Retinal pigment epithelial cell (primary cell): ENCODE measurements around the gene GTF2I.
A peak's percentile ranks its signal among the peaks of the same experiment; 100 is the strongest.

ENCODE experiments used
- DNase-seq: peaks from one replicate; pipeline ENCODE4 v3.0.0-alpha.2; 2010; ENCODE audit warnings: low read depth
- H3K4me3 ChIP-seq: 2 replicates; pipeline ENCODE4 v1.5.1; 2011; ENCODE audit warnings: mild to moderate bottlenecking, low read length, control low read depth, moderate library complexity
- TF ChIP-seq, protein P1 (sequence below): conservative IDR thresholded peaks from 2 replicates; pipeline ENCODE4 v1.5.1; 2011; ENCODE audit warnings: low read depth, low read length, control low read depth, inconsistent platforms

Gene GTF2I

DNA sequence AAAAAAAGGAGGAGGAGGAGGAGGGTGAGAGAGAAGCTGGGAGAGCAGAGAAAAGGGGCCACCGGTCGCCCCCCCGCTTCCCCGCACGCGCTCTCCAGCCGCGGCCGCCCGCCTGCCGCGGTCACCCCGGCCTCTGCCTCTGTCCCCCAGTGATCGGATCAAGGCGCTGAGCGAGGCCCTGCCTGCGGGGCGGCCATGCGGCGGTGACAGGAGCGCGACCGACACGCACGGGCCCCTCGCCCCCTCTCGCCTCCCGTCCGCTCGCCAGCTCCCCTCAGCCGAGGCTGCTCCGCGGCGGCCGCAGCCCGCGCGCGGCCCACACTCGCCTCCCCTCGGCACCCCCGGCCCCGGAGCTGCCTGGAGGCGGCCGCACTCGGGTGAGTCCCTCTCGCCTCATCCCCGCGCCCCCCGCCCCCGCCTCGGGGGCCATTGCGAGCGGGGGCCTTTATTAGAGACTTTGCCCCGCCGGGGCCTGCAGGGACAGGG is at the start of gene GTF2I:
GTF2I (plus strand) TSS at position 27 of the 486 bp plus-strand sequence. CDS start 31,411 bp downstream, outside the sequence.
- no peak for DNase-seq
- TF ChIP-seq, protein P1, sequence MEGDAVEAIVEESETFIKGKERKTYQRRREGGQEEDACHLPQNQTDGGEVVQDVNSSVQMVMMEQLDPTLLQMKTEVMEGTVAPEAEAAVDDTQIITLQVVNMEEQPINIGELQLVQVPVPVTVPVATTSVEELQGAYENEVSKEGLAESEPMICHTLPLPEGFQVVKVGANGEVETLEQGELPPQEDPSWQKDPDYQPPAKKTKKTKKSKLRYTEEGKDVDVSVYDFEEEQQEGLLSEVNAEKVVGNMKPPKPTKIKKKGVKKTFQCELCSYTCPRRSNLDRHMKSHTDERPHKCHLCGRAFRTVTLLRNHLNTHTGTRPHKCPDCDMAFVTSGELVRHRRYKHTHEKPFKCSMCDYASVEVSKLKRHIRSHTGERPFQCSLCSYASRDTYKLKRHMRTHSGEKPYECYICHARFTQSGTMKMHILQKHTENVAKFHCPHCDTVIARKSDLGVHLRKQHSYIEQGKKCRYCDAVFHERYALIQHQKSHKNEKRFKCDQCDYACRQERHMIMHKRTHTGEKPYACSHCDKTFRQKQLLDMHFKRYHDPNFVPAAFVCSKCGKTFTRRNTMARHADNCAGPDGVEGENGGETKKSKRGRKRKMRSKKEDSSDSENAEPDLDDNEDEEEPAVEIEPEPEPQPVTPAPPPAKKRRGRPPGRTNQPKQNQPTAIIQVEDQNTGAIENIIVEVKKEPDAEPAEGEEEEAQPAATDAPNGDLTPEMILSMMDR, result no peak
- peak within 1 kb of the TSS; percentile 76 for H3K4me3 ChIP-seq

DNA sequence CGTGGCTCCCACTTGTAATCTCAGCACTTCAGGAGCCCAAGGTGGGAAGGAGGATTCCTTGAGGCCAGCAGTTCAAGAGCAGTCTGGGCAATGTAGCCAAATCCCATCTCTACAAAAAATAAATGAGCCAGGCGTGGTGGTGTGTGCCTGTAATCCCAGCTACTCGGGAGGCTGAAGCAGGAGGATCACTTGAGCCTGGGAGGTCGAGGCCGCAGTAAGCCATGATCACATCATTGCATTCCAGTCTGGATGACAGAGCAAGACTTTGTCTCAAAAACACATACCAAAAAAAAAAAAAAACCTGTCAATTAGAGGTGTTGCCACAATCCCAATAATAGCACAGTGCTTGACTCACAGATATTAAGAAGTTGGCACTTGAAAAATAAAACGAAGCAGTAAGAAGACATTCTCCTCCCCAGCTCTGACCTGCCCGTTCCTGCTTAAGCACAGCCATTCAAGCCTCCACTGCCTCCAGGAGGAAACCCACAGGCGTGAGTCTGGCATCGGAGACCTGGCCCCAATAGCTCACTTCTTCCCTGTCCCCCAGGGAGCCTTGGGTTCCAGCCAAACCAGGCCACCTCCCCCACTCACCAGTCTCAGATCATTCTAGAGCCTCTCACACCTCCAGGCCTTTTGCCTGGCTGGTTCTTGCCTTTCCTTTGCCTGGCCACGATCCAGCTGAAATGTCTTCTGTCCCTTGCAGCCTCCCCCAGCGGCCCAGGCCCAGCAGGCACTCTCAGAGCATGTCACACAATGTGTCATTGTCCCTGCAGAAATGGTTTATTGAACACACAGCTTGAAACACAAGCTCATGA is 45.3 kb upstream of the GTF2I start:
- no peak for DNase-seq
- TF ChIP-seq, protein P1, result no peak
- no peak overlapping the region for H3K4me3 ChIP-seq

- TF ChIP-seq, protein P1, result no peak
- H3K4me3 ChIP-seq, result no peak overlapping the region
- no peak for DNase-seq
These were observed 41.4 kb upstream of the GTF2I start for GRCh38 chr7:74615933-74616780.

DNA sequence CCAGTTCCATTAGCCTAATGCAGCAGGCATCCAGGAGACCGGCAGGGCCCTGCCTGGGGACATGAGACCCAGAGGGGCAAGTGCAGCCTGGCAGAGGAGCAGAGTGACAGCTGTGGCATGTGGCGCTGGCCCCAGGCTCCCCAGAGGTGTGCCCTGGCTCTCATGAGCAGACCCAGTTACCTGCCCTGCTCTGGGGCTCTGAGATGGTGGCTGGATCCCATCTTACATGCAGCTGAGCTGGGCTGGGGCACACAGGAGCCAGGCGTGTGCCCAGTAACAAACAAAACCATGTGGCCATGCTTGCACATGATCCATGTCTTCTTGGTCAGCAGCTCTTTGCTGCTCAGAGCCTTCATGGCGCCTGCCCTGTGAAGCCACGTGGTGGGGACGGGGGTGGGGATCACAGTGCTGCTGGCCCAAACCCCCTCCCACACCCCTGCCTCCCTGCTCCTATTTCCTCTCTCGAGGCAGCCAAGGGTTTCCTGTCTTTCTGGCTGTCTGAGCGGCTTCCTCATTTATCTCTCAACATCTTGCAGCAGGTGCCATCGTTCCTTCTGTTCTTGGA is 40.3 kb upstream of the GTF2I start:
- TF ChIP-seq, protein P1, result no peak
- no peak overlapping the region for H3K4me3 ChIP-seq
- no peak for DNase-seq

- TF ChIP-seq, protein P1, result no peak
- H3K4me3 ChIP-seq, result no peak overlapping the region
- no peak for DNase-seq
These were observed 38.2 kb upstream of the GTF2I start for GRCh38 chr7:74619235-74619860.

DNA sequence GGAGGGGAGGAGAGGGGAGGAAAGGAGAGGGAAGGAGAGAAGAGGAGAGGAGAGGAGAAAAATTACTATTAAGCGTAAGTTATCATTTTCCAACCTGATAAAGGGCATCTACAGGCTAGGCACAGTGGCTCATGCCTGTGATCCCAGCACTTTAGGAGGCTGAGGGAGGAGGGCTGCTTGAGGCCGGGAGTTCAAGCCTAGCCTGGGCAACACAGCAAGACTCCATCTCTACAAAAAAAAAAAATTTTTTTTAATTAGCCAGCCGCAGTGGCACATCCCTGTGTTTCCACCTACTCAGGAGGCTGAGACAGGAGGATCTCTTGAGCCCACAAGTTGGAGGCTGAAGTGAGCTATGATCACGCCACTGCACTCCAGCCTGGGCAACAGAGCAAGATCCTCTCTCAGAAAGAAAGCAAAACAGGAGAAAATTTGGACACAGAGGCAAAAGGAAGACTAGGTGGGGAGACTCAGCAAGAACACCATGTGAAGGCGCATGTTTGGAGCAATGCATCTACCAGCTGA is 35.2 kb upstream of the GTF2I start:
- DNase-seq, result no peak
- H3K4me3 ChIP-seq, result no peak overlapping the region
- TF ChIP-seq, protein P1, result no peak
